Neural crest cell (in vitro differentiated cells): ENCODE results near the gene KRTAP10-1. TPM values are rescaled to one million over a fixed set of nuclear protein-coding genes. Genes with fewer than 3 reads are reported as not detected.
"Not testable (repeated sequence)": the region's sequence is repeated elsewhere in the genome, so short reads cannot be mapped to it uniquely, and the experiment has no call there.

Experiments
- DNase-seq: peaks from one replicate; pipeline ENCODE4 v3.0.0; 2021; ENCODE audit warnings: low read depth, mixed read lengths, low spot score
- H3K27ac Mint-ChIP-seq: one replicate; pipeline ENCODE4 v1.8.0; 2021; ENCODE audit warnings: mild to moderate bottlenecking, mixed read lengths; ENCODE audit not compliant: unreplicated experiment
- H3K27me3 Mint-ChIP-seq: 2 replicates; pipeline ENCODE4 v1.8.0; 2021; ENCODE audit warnings: low read depth, mild to moderate bottlenecking, mixed read lengths
- H3K36me3 Mint-ChIP-seq: 2 replicates; pipeline ENCODE4 v1.8.0; 2021; ENCODE audit warnings: low read depth, mild to moderate bottlenecking, mixed read lengths
- H3K4me1 Mint-ChIP-seq: 2 replicates; pipeline ENCODE4 v1.8.0; 2021; ENCODE audit warnings: mixed read lengths
- H3K4me3 Mint-ChIP-seq: one replicate; pipeline ENCODE4 v1.8.0; 2021; ENCODE audit warnings: mild to moderate bottlenecking, mixed read lengths
- H3K9me3 Mint-ChIP-seq: 2 replicates; pipeline ENCODE4 v1.8.0; 2021; ENCODE audit warnings: mixed read lengths
- CTCF ChIP-seq: fragments of 200-600 bp; sonication (generic); conservative IDR thresholded peaks from 2 replicates; pipeline ENCODE4 v1.5.0; 2021; ENCODE audit warnings: antibody characterized with exemption, mild to moderate bottlenecking
- total RNA-seq: library from RNA; stranded (reverse); gene quantifications from 2 replicates; pipeline ENCODE4 v1.2.1, GENCODE V29; 2021

The KRTAP10-1 gene
- total RNA-seq, 1 donor from 2014 or later: not detected

GRCh38 chr21:44567481-44568171, 27.6 kb upstream of the KRTAP10-1 start:
- Mint-ChIP-seq H3K9me3 (peaks cover 7% of the 10 kb centered on the region), H3K27me3 (peaks cover 8% of the 10 kb centered on the region), H3K36me3 (peaks cover 3% of the 10 kb centered on the region), H3K27ac (no peak overlapping the region), H3K4me3 (no peak overlapping the region), H3K4me1 (no peaks in the 10 kb centered on the region)
- TF ChIP-seq CTCF: no peak
- DNase-seq: no peak

- Mint-ChIP-seq H3K4me3 (no peak overlapping the region), H3K27ac (no peak overlapping the region), H3K36me3 (peaks cover 3% of the 10 kb centered on the region)
These were observed 26.4 kb upstream of the KRTAP10-1 start for GRCh38 chr21:44566403-44566802.

GRCh38 chr21:44564886-44565598, 25.0 kb upstream of the KRTAP10-1 start:
- TF ChIP-seq CTCF: no peak
- DNase-seq: no peak
- Mint-ChIP-seq H3K27me3 (peaks cover 14% of the 10 kb centered on the region), H3K36me3 (no peaks in the 10 kb centered on the region), H3K4me3 (no peak overlapping the region), H3K4me1 (no peaks in the 10 kb centered on the region), H3K9me3 (peaks cover 4% of the 10 kb centered on the region), H3K27ac (no peak overlapping the region)

More at GRCh38 chr21:44566403-44566802, 26.4 kb upstream of the KRTAP10-1 start:
- Mint-ChIP-seq H3K9me3 (peaks cover 5% of the 10 kb centered on the region), H3K4me1 (no peaks in the 10 kb centered on the region), H3K27me3 (peaks cover 8% of the 10 kb centered on the region)
- TF ChIP-seq CTCF: no peak
- DNase-seq: no peak

- Mint-ChIP-seq H3K4me1 (no peaks in the 10 kb centered on the region), H3K4me3 (no peak overlapping the region), H3K27me3 (peaks cover 14% of the 10 kb centered on the region), H3K27ac (no peak overlapping the region), H3K9me3 (peaks cover 4% of the 10 kb centered on the region), H3K36me3 (no peaks in the 10 kb centered on the region)
- no peak for TF ChIP-seq CTCF
- DNase-seq: no peak
These were observed 24.1 kb upstream of the KRTAP10-1 start for GRCh38 chr21:44564099-44564498.

- Mint-ChIP-seq H3K4me1 (no peaks in the 10 kb centered on the region), H3K36me3 (no peaks in the 10 kb centered on the region), H3K27ac (no peak within 1 kb of the TSS), H3K27me3 (peaks cover 10% of the 10 kb centered on the region), H3K4me3 (no peak within 1 kb of the TSS), H3K9me3 (peaks cover 4% of the 10 kb centered on the region)
- TF ChIP-seq CTCF: no peak
- no peak for DNase-seq
These were observed 18.7 kb upstream of the KRTAP10-1 start, which contains the start of gene KRTAP10-3 for GRCh38 chr21:44558695-44559094. KRTAP10-3 (minus strand) TSS chr21:44558795; CDS start chr21:44558715, 80 bp downstream.

GRCh38 chr21:44558329-44558675, 18.3 kb upstream of the KRTAP10-1 start:
- H3K4me3 Mint-ChIP-seq, H3K4me1 Mint-ChIP-seq, H3K27me3 Mint-ChIP-seq, H3K9me3 Mint-ChIP-seq, DNase-seq, H3K36me3 Mint-ChIP-seq, H3K27ac Mint-ChIP-seq: not testable (repeated sequence)
